Measurements from ENCODE around the gene TIPARP.

Gene TIPARP

DNA sequence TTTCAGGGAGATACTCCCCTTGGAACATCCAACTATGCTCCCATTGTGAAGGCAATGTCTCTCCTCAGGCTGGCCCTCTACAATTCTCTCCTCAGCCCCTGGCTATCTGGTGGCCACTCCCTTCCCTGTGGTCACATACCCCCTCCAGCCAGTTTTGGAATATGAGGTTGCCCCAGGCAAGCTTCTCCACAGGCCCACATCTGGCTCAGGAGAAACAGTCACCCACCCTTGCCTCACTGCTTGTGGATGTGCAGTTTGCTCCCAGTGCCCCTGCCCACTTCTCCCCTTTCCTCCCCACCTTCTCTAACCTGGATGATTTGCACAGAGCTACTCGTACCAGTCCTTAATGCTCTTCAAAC is 15.7 kb upstream of the TIPARP start:
- Mint-ChIP-seq H3K9me3 (no peaks in the 10 kb centered on the region), H3K36me3 (peaks cover 2% of the 10 kb centered on the region), H3K27ac (no peak overlapping the region), H3K27me3 (peaks cover 3% of the 10 kb centered on the region), H3K4me3 (no peak overlapping the region), H3K4me1 (peaks cover 5% of the 10 kb centered on the region)
- ATAC-seq (ENCODE audit: low read depth): no peak
- no peak for DNase-seq (ENCODE audit: low spot score in 2 of 2)

- H3K4me1 Mint-ChIP-seq: peaks cover 6% of the 10 kb centered on the region
- no peak for ATAC-seq (ENCODE audit: low read depth)
- DNase-seq (ENCODE audit: low spot score in 2 of 2): no peak
- H3K36me3 Mint-ChIP-seq: peaks cover 2% of the 10 kb centered on the region
- H3K4me3 Mint-ChIP-seq: no peak overlapping the region
- H3K9me3 Mint-ChIP-seq: no peaks in the 10 kb centered on the region
- no peak overlapping the region for H3K27ac Mint-ChIP-seq
- peaks cover 3% of the 10 kb centered on the region for H3K27me3 Mint-ChIP-seq
Observed at GRCh38 chr3:156659260-156659659, 15.1 kb upstream of the TIPARP start.

GRCh38 chr3:156661155-156661554 is 13.2 kb upstream of the TIPARP start:
- peak overlapping the region; percentile 11 for H3K27ac Mint-ChIP-seq
- no peaks in the 10 kb centered on the region for H3K27me3 Mint-ChIP-seq
- H3K4me1 Mint-ChIP-seq: peaks cover 13% of the 10 kb centered on the region
- ATAC-seq (ENCODE audit: low read depth): peak; percentile 79
- DNase-seq (ENCODE audit: low spot score in 2 of 2): no peak
- no peaks in the 10 kb centered on the region for H3K9me3 Mint-ChIP-seq
- H3K36me3 Mint-ChIP-seq: no peaks in the 10 kb centered on the region
- H3K4me3 Mint-ChIP-seq: peak overlapping the region; percentile 63

DNA sequence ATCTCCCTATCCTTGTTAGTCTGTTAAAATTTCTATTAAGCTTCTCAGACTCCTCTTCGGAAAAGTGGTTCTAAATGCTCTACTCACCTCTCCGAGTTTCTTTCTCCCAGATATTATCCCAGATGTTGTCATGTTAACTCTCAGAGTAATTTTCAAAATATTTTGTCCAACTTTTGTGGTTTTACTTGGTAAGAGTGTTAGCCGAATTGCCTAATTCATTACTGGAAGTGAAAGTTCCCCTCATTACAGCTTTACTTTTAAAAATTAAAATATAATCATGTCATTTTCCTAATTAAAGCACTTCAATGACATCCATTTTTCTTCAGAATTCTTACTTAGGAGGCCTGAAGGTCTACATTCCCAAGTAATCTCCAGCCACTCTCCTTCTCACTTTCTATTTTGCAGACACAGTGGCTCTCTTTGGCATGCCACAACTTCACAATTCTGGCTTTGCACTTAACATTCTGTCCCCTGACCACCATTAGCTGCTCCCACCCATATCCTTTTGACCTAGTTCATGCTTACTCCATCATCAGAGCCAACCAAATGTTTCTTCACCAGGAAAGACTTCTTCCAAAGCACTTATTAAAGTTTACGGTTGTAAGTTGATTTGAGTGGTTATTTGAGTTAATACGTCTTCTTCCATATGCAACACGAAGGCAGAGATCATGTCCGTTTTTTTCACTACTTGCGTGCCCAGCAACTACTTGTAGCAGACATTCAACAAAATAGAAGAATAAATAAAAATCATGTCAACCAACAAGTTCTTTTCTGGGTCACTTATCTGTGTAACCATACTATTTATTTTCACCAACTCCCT is 10.2 kb upstream of the TIPARP start:
- ATAC-seq (ENCODE audit: low read depth) (no peak), DNase-seq (ENCODE audit: low spot score in 2 of 2) (no peak)
- Mint-ChIP-seq H3K27ac (no peak overlapping the region), H3K4me3 (peak overlapping the region; percentile 27), H3K36me3 (no peaks in the 10 kb centered on the region), H3K4me1 (peaks cover 19% of the 10 kb centered on the region), H3K9me3 (no peaks in the 10 kb centered on the region), H3K27me3 (no peaks in the 10 kb centered on the region)

GRCh38 chr3:156664831-156665178 is 9.6 kb upstream of the TIPARP start:
- peak overlapping the region; percentile 27 for H3K4me3 Mint-ChIP-seq
- no peak overlapping the region for H3K27ac Mint-ChIP-seq
- no peaks in the 10 kb centered on the region for H3K27me3 Mint-ChIP-seq
- H3K36me3 Mint-ChIP-seq: no peaks in the 10 kb centered on the region
- peaks cover 19% of the 10 kb centered on the region for H3K4me1 Mint-ChIP-seq
- no peak for DNase-seq (ENCODE audit: low spot score in 2 of 2)
- no peaks in the 10 kb centered on the region for H3K9me3 Mint-ChIP-seq
- peak; percentile 27 for ATAC-seq (ENCODE audit: low read depth)

DNA sequence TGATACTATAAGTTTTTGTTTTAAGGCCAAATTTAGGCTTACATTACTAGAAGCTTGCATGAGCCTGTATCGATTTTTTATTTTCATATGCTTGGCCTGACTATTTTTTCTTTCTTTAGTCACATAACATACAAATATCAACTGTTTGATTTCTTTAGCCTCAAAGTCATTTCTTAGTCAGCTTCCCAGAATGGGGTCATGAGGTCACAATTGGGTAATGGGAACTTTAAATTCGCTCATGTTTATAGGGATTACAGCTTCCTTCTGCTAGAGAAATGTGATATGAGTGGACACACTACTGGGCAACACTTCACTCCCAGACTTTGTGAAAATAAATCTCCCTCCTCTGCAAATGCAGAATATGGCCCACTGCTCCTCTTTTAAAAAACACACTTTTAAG is 9.1 kb upstream of the TIPARP start:
- H3K27me3 Mint-ChIP-seq: no peaks in the 10 kb centered on the region

GRCh38 chr3:156666073-156666472 is 8.3 kb upstream of the TIPARP start:
- H3K4me1 Mint-ChIP-seq: peaks cover 18% of the 10 kb centered on the region
- DNase-seq (ENCODE audit: low spot score in 2 of 2) (no peak), ATAC-seq (ENCODE audit: low read depth) (no peak)
- H3K27me3 Mint-ChIP-seq: no peaks in the 10 kb centered on the region
- H3K4me3 Mint-ChIP-seq: no peak overlapping the region
- H3K27ac Mint-ChIP-seq: no peak overlapping the region
- H3K9me3 Mint-ChIP-seq: no peaks in the 10 kb centered on the region
- no peaks in the 10 kb centered on the region for H3K36me3 Mint-ChIP-seq

More for the DNA sequence above, 9.1 kb upstream of the TIPARP start:
- Mint-ChIP-seq H3K4me1 (peaks cover 19% of the 10 kb centered on the region), H3K9me3 (no peaks in the 10 kb centered on the region), H3K36me3 (no peaks in the 10 kb centered on the region), H3K27ac (no peak overlapping the region), H3K4me3 (no peak overlapping the region)
- DNase-seq (ENCODE audit: low spot score in 2 of 2) (no peak), ATAC-seq (ENCODE audit: low read depth) (no peak)

- Mint-ChIP-seq H3K36me3 (no peaks in the 10 kb centered on the region), H3K27me3 (no peaks in the 10 kb centered on the region), H3K27ac (no peak overlapping the region), H3K4me1 (peaks cover 16% of the 10 kb centered on the region), H3K9me3 (no peaks in the 10 kb centered on the region), H3K4me3 (no peak overlapping the region)
- DNase-seq (ENCODE audit: low spot score in 2 of 2): no peak
- no peak for ATAC-seq (ENCODE audit: low read depth)
Observed at GRCh38 chr3:156668073-156668763, 6.2 kb upstream of the TIPARP start.

- Mint-ChIP-seq H3K9me3 (no peaks in the 10 kb centered on the region), H3K4me1 (peaks cover 17% of the 10 kb centered on the region)
- no peak for ATAC-seq (ENCODE audit: low read depth)
Observed at GRCh38 chr3:156670077-156670476, 4.3 kb upstream of the TIPARP start.

GRCh38 chr3:156670652-156671051 is 3.7 kb upstream of the TIPARP start:
- Mint-ChIP-seq H3K27ac (no peak overlapping the region), H3K4me1 (peaks cover 17% of the 10 kb centered on the region), H3K4me3 (no peak overlapping the region)

More at GRCh38 chr3:156670077-156670476, 4.3 kb upstream of the TIPARP start:
- H3K4me3 Mint-ChIP-seq: no peak overlapping the region
- H3K36me3 Mint-ChIP-seq: no peaks in the 10 kb centered on the region
- H3K27me3 Mint-ChIP-seq: no peaks in the 10 kb centered on the region
- no peak for DNase-seq (ENCODE audit: low spot score in 2 of 2)
- H3K27ac Mint-ChIP-seq: no peak overlapping the region

GRCh38 chr3:156673732-156674045 is 701 bp upstream of the TIPARP start:
- no peak for ATAC-seq (ENCODE audit: low read depth)
- Mint-ChIP-seq H3K4me1 (peaks cover 25% of the 10 kb centered on the region), H3K27me3 (no peaks in the 10 kb centered on the region)

More at GRCh38 chr3:156670652-156671051, 3.7 kb upstream of the TIPARP start:
- H3K36me3 Mint-ChIP-seq: no peaks in the 10 kb centered on the region
- DNase-seq (ENCODE audit: low spot score in 2 of 2): no peak
- no peaks in the 10 kb centered on the region for H3K27me3 Mint-ChIP-seq
- ATAC-seq (ENCODE audit: low read depth): no peak
- H3K9me3 Mint-ChIP-seq: no peaks in the 10 kb centered on the region

GRCh38 chr3:156674911-156675829 is 780 bp downstream of the TIPARP start:
- ATAC-seq (ENCODE audit: low read depth): peak; percentile 7
- Mint-ChIP-seq H3K27me3 (no peaks in the 10 kb centered on the region), H3K36me3 (peaks cover 12% of the 10 kb centered on the region), H3K27ac (peak overlapping the region; percentile 93), H3K4me3 (peak overlapping the region; percentile 90), H3K9me3 (no peaks in the 10 kb centered on the region), H3K4me1 (peaks cover 30% of the 10 kb centered on the region)
- peak; percentile 31 to 65 for DNase-seq (ENCODE audit: low spot score in 2 of 2)

More at GRCh38 chr3:156673732-156674045, 701 bp upstream of the TIPARP start:
- Mint-ChIP-seq H3K36me3 (peaks cover 12% of the 10 kb centered on the region), H3K9me3 (no peaks in the 10 kb centered on the region), H3K27ac (peak overlapping the region; percentile 93), H3K4me3 (peak overlapping the region; percentile 90)
- DNase-seq (ENCODE audit: low spot score in 2 of 2): no peak

GRCh38 chr3:156675830-156676767 is 1.7 kb downstream of the TIPARP start:
- Mint-ChIP-seq H3K4me3 (peak overlapping the region; percentile 90), H3K36me3 (peaks cover 16% of the 10 kb centered on the region), H3K27ac (no peak overlapping the region), H3K4me1 (peaks cover 39% of the 10 kb centered on the region), H3K9me3 (no peaks in the 10 kb centered on the region), H3K27me3 (no peaks in the 10 kb centered on the region)
- DNase-seq (ENCODE audit: low spot score in 2 of 2) (no peak), ATAC-seq (ENCODE audit: low read depth) (no peak)
